Measurements from ENCODE around the gene SATL1.

DNA sequence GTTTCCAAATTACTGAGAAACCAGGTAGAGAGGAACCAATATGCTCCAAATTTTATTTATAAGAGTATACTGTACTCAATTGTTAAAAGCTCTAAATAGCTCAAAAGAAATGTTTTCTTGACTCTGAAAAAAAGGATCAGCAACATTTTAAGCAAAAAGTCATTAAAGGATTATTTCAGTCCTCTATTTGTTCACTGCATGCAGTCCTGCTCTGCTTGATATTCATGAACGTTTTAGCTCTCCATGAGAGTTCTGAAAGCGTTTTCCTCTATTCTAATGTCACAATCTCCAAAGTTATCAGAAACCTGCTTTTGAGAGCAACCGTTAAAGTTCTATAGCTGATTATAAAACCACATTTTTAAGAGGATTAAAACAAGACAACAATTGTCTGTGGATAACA is 129.4 kb downstream of the SATL1 start:
- TF ChIP-seq, protein P1, sequence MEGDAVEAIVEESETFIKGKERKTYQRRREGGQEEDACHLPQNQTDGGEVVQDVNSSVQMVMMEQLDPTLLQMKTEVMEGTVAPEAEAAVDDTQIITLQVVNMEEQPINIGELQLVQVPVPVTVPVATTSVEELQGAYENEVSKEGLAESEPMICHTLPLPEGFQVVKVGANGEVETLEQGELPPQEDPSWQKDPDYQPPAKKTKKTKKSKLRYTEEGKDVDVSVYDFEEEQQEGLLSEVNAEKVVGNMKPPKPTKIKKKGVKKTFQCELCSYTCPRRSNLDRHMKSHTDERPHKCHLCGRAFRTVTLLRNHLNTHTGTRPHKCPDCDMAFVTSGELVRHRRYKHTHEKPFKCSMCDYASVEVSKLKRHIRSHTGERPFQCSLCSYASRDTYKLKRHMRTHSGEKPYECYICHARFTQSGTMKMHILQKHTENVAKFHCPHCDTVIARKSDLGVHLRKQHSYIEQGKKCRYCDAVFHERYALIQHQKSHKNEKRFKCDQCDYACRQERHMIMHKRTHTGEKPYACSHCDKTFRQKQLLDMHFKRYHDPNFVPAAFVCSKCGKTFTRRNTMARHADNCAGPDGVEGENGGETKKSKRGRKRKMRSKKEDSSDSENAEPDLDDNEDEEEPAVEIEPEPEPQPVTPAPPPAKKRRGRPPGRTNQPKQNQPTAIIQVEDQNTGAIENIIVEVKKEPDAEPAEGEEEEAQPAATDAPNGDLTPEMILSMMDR (IDR thresholded peaks at IDR 0.05), result no peak
- no peak for TF ChIP-seq POLR2A (IDR thresholded peaks at IDR 0.05)
